A673 (cell line): ENCODE measurements around the gene TFF2.

Source experiments
- EZH2 ChIP-seq: fragments of 200-600 bp; sonication (generic); IDR thresholded peaks from 2 replicates; pipeline ENCODE4 v1.6.1; 2017; ENCODE audit warnings: borderline replicate concordance, low read depth, mild to moderate bottlenecking, mixed read lengths, antibody characterized with exemption, low read length; ENCODE audit not compliant: poor library complexity, severe bottlenecking
- TF ChIP-seq, protein P1 (sequence below): fragments of 300-800, 200-600 bp; sonication (generic); conservative IDR thresholded peaks from 2 replicates; pipeline ENCODE4 v1.5.1; 2017; ENCODE audit warnings: low read depth, mild to moderate bottlenecking, antibody characterized with exemption, low read length, moderate library complexity, mixed read lengths

DNA sequence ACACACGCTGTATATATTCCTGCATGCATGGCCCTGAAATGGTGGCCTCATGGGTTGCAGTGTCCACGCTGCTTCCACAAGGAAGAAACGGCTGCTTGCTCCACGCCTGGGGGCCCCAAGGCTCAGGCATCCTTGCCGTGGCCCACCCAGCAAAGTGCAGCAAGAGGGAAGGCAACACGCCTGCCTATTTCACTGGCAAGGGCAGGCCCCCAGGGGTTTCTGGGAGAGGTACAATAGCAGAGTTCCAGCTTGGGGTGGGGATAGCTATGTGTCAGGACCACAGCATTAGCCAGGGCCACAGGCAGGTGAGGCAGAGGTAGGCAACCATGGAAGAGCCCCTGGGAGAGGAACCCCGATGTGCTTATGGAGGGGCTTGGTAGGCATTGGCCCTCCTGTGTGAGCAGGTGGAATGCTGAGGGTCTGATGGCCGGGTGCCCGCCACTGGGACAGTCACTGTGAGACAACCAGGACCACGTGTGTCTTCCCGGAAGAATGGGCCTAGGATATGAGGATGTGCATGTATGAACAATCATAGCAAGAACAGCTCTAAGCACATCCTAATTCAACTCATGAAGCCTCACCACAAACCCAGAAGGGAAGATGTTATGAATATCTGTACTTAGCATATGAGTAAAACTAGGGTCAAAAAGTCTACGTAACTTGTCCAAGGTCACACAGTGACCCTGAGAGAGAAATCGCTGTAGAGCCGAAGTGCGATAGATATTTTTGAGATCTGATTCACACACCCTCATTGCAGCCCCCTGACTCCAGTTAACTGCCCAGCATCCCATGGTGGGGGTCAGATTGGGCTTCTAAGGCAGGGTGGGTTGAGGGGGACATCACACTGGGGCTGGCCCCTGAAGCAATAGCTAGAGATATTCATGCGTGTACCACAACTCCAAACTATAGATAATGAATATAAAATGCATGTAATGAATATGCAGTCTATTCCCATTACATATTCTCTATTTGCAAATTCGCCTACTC lies 11.8 kb downstream of the TFF2 start:
- TF ChIP-seq, protein P1, sequence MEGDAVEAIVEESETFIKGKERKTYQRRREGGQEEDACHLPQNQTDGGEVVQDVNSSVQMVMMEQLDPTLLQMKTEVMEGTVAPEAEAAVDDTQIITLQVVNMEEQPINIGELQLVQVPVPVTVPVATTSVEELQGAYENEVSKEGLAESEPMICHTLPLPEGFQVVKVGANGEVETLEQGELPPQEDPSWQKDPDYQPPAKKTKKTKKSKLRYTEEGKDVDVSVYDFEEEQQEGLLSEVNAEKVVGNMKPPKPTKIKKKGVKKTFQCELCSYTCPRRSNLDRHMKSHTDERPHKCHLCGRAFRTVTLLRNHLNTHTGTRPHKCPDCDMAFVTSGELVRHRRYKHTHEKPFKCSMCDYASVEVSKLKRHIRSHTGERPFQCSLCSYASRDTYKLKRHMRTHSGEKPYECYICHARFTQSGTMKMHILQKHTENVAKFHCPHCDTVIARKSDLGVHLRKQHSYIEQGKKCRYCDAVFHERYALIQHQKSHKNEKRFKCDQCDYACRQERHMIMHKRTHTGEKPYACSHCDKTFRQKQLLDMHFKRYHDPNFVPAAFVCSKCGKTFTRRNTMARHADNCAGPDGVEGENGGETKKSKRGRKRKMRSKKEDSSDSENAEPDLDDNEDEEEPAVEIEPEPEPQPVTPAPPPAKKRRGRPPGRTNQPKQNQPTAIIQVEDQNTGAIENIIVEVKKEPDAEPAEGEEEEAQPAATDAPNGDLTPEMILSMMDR, result no peak
- TF ChIP-seq EZH2, result no peak
